Thymus (tissue), 14 donors: Measurements from ENCODE around the gene SPIRE1. TPM values are rescaled to one million over a fixed set of nuclear protein-coding genes. Genes with fewer than 3 reads are reported as not detected.
A peak's percentile ranks its signal among the peaks of the same experiment; 100 is the strongest.

Experiments used
- DNase-seq, 9 donors: peaks; one replicate each; pipeline ENCODE4 v3.0.0-alpha.2; 2013; ENCODE audit warnings: low spot score in 9 of 9, low read depth in 6 of 9, missing footprints in 1 of 9
- H3K27ac ChIP-seq, 2 donors: one replicate each; pipeline ENCODE4 v1.5.1; 2013; ENCODE audit warnings: control low read depth in 1 of 2, low read depth in 1 of 2, low read length in 1 of 2, mild to moderate bottlenecking in 1 of 2, moderate library complexity in 1 of 2
- H3K27me3 ChIP-seq, 2 donors: one replicate each; pipeline ENCODE4 v1.5.1; 2013; ENCODE audit warnings: low read length in 1 of 2; ENCODE audit not compliant: control insufficient read depth in 2 of 2, insufficient read depth in 1 of 2
- H3K36me3 ChIP-seq, 2 donors: one replicate each; pipeline ENCODE4 v1.5.1; 2013; ENCODE audit warnings: low read length in 1 of 2, mild to moderate bottlenecking in 1 of 2, moderate library complexity in 1 of 2; ENCODE audit not compliant: control insufficient read depth in 2 of 2, insufficient read depth in 2 of 2
- H3K4me1 ChIP-seq, 2 donors: one replicate each; pipeline ENCODE4 v1.5.1; 2013; ENCODE audit warnings: low read length in 2 of 2; ENCODE audit not compliant: control insufficient read depth in 2 of 2, insufficient read depth in 2 of 2
- H3K4me3 ChIP-seq, 2 donors: one replicate each; pipeline ENCODE4 v1.5.1; 2013; ENCODE audit warnings: low read length in 2 of 2, control low read depth in 1 of 2, mild to moderate bottlenecking in 1 of 2
- H3K9me3 ChIP-seq, 2 donors: one replicate each; pipeline ENCODE4 v1.5.1; 2013; ENCODE audit warnings: low read length in 1 of 2, mild to moderate bottlenecking in 1 of 2; ENCODE audit not compliant: control insufficient read depth in 2 of 2, insufficient read depth in 1 of 2
- whole genome bisulfite sequencing: extraction: QIAGEN DNeasy Blood & Tissue Kit; methylation state at CpG from one replicate; pipeline ENCODE4 v1.1.7; 2013; 5-methylcytosine and 5-hydroxymethylcytosine counted together
- long read RNA-seq, 10 donors: transcript quantifications; one replicate each; lab custom pipeline, GENCODE V29; 2026
- polyA plus RNA-seq: library from polyadenylated mRNA; stranded (reverse); fragments of 200-250 nt; gene quantifications from one replicate; pipeline ENCODE4 v1.2.3, GENCODE V29; 2013
- total RNA-seq: library from RNA; stranded (reverse); fragments of 120-200 nt; gene quantifications from one replicate; pipeline ENCODE4 v1.2.4, GENCODE V29; 2013
- donor health status: healthy.

Gene SPIRE1
- total RNA-seq (7.6 TPM), polyA plus RNA-seq (6.2 TPM)
- long read RNA-seq, donor 1, result 0 reads
- long read RNA-seq, donor 2, result 0 reads
- long read RNA-seq, donor 3, result 0 reads
- long read RNA-seq, donor 4, full-length matches to known transcripts, result 1 of 1 reads
- long read RNA-seq, donor 4, partial matches to known transcripts, result 0 of 1 reads
- long read RNA-seq, donor 4, other reads (novel, unspliced or antisense), result 0 of 1 reads
- long read RNA-seq, donor 5, full-length matches to known transcripts, result 1 of 1 reads
- long read RNA-seq, donor 5, partial matches to known transcripts, result 0 of 1 reads
- long read RNA-seq, donor 5, other reads (novel, unspliced or antisense), result 0 of 1 reads
- long read RNA-seq, donor 6, full-length matches to known transcripts, result 1 of 1 reads
- long read RNA-seq, donor 6, partial matches to known transcripts, result 0 of 1 reads
- long read RNA-seq, donor 6, other reads (novel, unspliced or antisense), result 0 of 1 reads
- long read RNA-seq, donor 7, result 0 reads
- long read RNA-seq, donor 8, result 0 reads
- long read RNA-seq, donor 9, result 0 reads
- long read RNA-seq, donor 10, full-length matches to known transcripts, result 1 of 1 reads
- long read RNA-seq, donor 10, partial matches to known transcripts, result 0 of 1 reads
- long read RNA-seq, donor 10, other reads (novel, unspliced or antisense), result 0 of 1 reads

GRCh38 chr18:12657684-12658425 is at the start of gene SPIRE1:
SPIRE1 (minus strand) TSS chr18:12658107; CDS start chr18:12657866, 241 bp downstream.
- Histone ChIP-seq H3K36me3 (no peaks in the 10 kb centered on the region), H3K4me1 (peaks cover 0 to 3% of the 10 kb centered on the region in 2 donors), H3K4me3 (peak within 1 kb of the TSS; percentile 24 to 68), H3K27me3 (peaks cover 27 to 38% of the 10 kb centered on the region in 2 donors), H3K9me3 (no peaks in the 10 kb centered on the region), H3K27ac (peak within 1 kb of the TSS in 1 of 2 donors; percentile 81)
- peak in 3 of 9 donors; percentile 17 to 42 (median 21) for DNase-seq
- under 1% methylated on average over 112 of the region's 112 CpGs for WGBS

- DNase-seq, result peak in 1 of 9 donors; percentile 30
- WGBS, result 2% methylated on average over 2 of the region's 2 CpGs
- Histone ChIP-seq H3K27me3 (no peaks in the 10 kb centered on the region), H3K36me3 (peaks cover 11 to 28% of the 10 kb centered on the region in 2 donors), H3K4me1 (peaks cover 20 to 26% of the 10 kb centered on the region in 2 donors), H3K4me3 (peak overlapping the region; percentile 83 to 93), H3K9me3 (no peaks in the 10 kb centered on the region), H3K27ac (peak overlapping the region in 1 of 2 donors; percentile 96)
These were observed 45.8 kb upstream of the SPIRE1 start for GRCh38 chr18:12703664-12704063.

GRCh38 chr18:12703096-12703567 is 45.2 kb upstream of the SPIRE1 start:
- Histone ChIP-seq H3K9me3 (no peaks in the 10 kb centered on the region), H3K4me3 (peak overlapping the region; percentile 83 to 93), H3K36me3 (peaks cover 11 to 29% of the 10 kb centered on the region in 2 donors), H3K27ac (peak overlapping the region; percentile 96 to 99), H3K27me3 (no peaks in the 10 kb centered on the region), H3K4me1 (peaks cover 20 to 26% of the 10 kb centered on the region in 2 donors)
- DNase-seq, result peak in 2 of 9 donors; percentile 27 to 38
- WGBS, result under 1% methylated on average over 28 of the region's 28 CpGs

GRCh38 chr18:12702221-12703095 is 44.6 kb upstream of the SPIRE1 start, which contains the start of the genes CEP76 and PSMG2:
CEP76 (minus strand) TSS chr18:12702723; CDS start chr18:12702548, 175 bp downstream.
PSMG2 (plus strand) TSS chr18:12703042; CDS start chr18:12703108, 66 bp downstream.
- peak; percentile 51 to 93 (median 80) for DNase-seq
- Histone ChIP-seq H3K27me3 (no peaks in the 10 kb centered on the region), H3K27ac (peak within 1 kb of the TSS; percentile 96 to 99), H3K4me1 (peaks cover 20 to 26% of the 10 kb centered on the region in 2 donors), H3K4me3 (peak within 1 kb of the TSS; percentile 83 to 93), H3K36me3 (peaks cover 4 to 22% of the 10 kb centered on the region in 2 donors), H3K9me3 (no peaks in the 10 kb centered on the region)
- under 1% methylated on average over 89 of the region's 89 CpGs for WGBS

- Histone ChIP-seq H3K4me3 (peak overlapping the region; percentile 83 to 93), H3K4me1 (peaks cover 20 to 26% of the 10 kb centered on the region in 2 donors), H3K27me3 (no peaks in the 10 kb centered on the region), H3K27ac (no peak overlapping the region), H3K36me3 (peaks cover 4 to 20% of the 10 kb centered on the region in 2 donors), H3K9me3 (no peaks in the 10 kb centered on the region)
- WGBS, result 49% methylated on average over 3 of the region's 3 CpGs
- DNase-seq, result peak in 1 of 9 donors; percentile 20
These were observed 43.3 kb upstream of the SPIRE1 start for GRCh38 chr18:12701161-12701560.

GRCh38 chr18:12699747-12700146 is 41.8 kb upstream of the SPIRE1 start:
- Histone ChIP-seq H3K36me3 (peaks cover 4 to 19% of the 10 kb centered on the region in 2 donors), H3K9me3 (no peaks in the 10 kb centered on the region), H3K27me3 (no peaks in the 10 kb centered on the region), H3K27ac (no peak overlapping the region), H3K4me1 (peaks cover 16 to 20% of the 10 kb centered on the region in 2 donors), H3K4me3 (no peak overlapping the region)
- DNase-seq, result no peak
- 97% methylated on average over 2 of the region's 2 CpGs for WGBS

- no peaks in the 10 kb centered on the region for H3K9me3 ChIP-seq
- H3K4me3 ChIP-seq, result no peak overlapping the region
- 97% methylated on average over 2 of the region's 2 CpGs for WGBS
- no peaks in the 10 kb centered on the region for H3K4me1 ChIP-seq
- no peak for DNase-seq
- H3K27ac ChIP-seq, result no peak overlapping the region
- H3K27me3 ChIP-seq, result no peaks in the 10 kb centered on the region
- H3K36me3 ChIP-seq, result peaks cover 25 to 47% of the 10 kb centered on the region in 2 donors
These were observed 36.1 kb upstream of the SPIRE1 start for GRCh38 chr18:12694032-12694431.

- H3K27me3 ChIP-seq, result no peaks in the 10 kb centered on the region
- WGBS, result 90% methylated on average over 9 of the region's 9 CpGs
- no peak overlapping the region for H3K4me3 ChIP-seq
- H3K36me3 ChIP-seq, result peaks cover 22 to 43% of the 10 kb centered on the region in 2 donors
- H3K9me3 ChIP-seq, result no peaks in the 10 kb centered on the region
- H3K4me1 ChIP-seq, result no peaks in the 10 kb centered on the region
- H3K27ac ChIP-seq, result no peak overlapping the region
- DNase-seq, result no peak
These were observed 34.3 kb upstream of the SPIRE1 start for GRCh38 chr18:12692206-12692605.
